ENCODE data around the gene BEND6. TPM values are rescaled to one million over a fixed set of nuclear protein-coding genes. Genes with fewer than 3 reads are reported as not detected.

Gene BEND6
- polyA plus RNA-seq, 1 of the 3 experiments (the other 2 are of a cell fraction), result 6.9 TPM

DNA sequence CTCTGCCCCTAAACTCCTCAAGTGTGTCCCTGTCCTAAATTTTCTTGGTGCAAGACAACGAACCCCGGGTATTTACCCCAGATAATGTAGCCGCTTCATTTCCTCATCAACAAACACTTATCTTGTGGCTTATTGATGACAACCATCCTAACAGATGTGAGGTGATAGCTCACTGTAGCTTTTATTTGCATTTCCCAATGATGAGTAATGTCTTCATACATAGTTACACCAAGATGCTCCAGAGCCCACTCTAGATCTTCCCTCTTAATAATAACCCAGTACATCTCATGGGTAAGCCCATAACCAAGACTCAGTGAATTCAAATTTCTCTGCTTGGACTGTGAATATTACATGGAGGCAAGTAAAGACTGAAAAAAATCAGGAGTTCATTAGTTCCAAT, 48.2 kb upstream of the BEND6 start:
- no peak overlapping the region for H3K4me3 ChIP-seq (ENCODE audit: low read depth in 2 of 2, low read length in 1 of 2)
- H3K27me3 ChIP-seq (ENCODE audit: insufficient read depth), result no peaks in the 10 kb centered on the region
- no peak overlapping the region for H3K27ac ChIP-seq (ENCODE audit: low read depth in 2 of 2, low read length in 1 of 2)
- WGBS (ENCODE audit: low lambda C conversion rate), result 91% methylated on average over 3 of the region's 3 CpGs
- no peak overlapping the region for H3K9ac ChIP-seq
- H3K36me3 ChIP-seq (replicated peaks in 1 of 2; ENCODE audit: control insufficient read depth in 1 of 2, insufficient read depth in 2 of 2, low read length in 1 of 2), result peaks cover 0 to 4% of the 10 kb centered on the region in 2 experiments
- no peaks in the 10 kb centered on the region for H4K20me1 ChIP-seq (ENCODE audit: insufficient read depth)
- no peaks in the 10 kb centered on the region for H3K9me3 ChIP-seq
- CTCF ChIA-PET, result interaction anchor here (0.9 to 3.4 kb wide), 3 partner anchors 49 to 130 kb away, joined by 3 to 18 read pairs (median 12); partner anchors contain the start of gene BEND6
- H3K4me2 ChIP-seq, result no peak overlapping the region
- peaks cover 20% of the 10 kb centered on the region for H3K79me2 ChIP-seq (ENCODE audit: insufficient read depth)
- DNase-seq, result no peak
- TF ChIP-seq, protein P1, sequence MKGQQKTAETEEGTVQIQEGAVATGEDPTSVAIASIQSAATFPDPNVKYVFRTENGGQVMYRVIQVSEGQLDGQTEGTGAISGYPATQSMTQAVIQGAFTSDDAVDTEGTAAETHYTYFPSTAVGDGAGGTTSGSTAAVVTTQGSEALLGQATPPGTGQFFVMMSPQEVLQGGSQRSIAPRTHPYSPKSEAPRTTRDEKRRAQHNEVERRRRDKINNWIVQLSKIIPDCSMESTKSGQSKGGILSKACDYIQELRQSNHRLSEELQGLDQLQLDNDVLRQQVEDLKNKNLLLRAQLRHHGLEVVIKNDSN (IDR thresholded peaks at IDR 0.05; ENCODE audit: borderline replicate concordance, low read depth), result no peak
- TF ChIP-seq TAF1 (IDR thresholded peaks at IDR 0.05; ENCODE audit: borderline replicate concordance, low read depth, low read length), result no peak
- peak; percentile 9; the same call in 1 of the 2 replicates for TF ChIP-seq TCF12 (IDR thresholded peaks at IDR 0.05)
- TF ChIP-seq SMC3 (IDR thresholded peaks at IDR 0.05; ENCODE audit: low read depth, low read length), result no peak
- H3F3A ChIP-seq (replicated peaks; ENCODE audit: insufficient read depth), result peaks cover 8% of the 10 kb centered on the region
- no peak overlapping the region for H2AFZ ChIP-seq (ENCODE audit: low read depth)
- no peaks in the 10 kb centered on the region for H3K9me2 ChIP-seq
- peaks cover 0 to 10% of the 10 kb centered on the region in 2 experiments; a peak in 2 of 4 replicates for H3K4me1 ChIP-seq (ENCODE audit: control insufficient read depth in 1 of 2, insufficient read depth in 2 of 2, low read depth in 1 of 2, low read length in 1 of 2)
- POLR2A ChIA-PET, result no interaction called here

DNA sequence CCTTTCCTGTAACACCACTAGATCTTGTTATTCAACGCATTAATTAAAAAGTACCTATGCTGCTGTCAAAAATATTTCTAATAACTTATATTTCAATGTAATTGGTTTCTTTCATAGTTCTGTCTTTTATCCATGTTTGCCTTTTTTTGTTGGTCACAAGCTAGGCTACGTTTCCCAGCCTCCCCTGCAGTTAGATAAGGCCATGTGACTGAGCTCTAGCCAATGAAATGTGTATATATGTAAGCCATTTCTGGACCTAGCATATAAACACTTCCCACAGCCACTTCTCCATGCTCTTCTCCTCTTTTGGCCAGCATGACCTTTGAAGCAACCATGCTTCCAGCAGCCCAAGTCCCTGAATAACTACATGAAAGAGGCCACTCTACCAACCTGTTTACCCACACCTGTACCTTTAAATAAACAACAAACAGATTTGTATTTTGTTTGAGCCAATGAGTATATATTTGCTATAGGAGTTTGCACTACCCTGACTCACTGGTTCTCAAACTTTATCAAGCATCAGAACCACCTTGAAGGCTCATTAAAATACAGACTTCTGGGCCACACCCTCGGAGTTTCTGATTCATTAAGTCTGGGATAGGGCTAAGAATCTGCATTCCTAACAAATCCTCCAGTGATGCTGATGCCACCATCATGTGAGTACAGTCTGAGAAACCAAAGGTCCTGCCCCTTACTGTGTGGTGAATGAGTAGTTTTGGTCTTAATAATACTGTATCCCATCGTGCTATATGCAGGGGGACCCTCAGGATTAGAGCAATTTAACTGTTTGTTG, 45.6 kb upstream of the BEND6 start:
- H3F3A ChIP-seq (replicated peaks; ENCODE audit: insufficient read depth), result peaks cover 12% of the 10 kb centered on the region
- no peak overlapping the region for H3K4me3 ChIP-seq (ENCODE audit: low read depth in 2 of 2, low read length in 1 of 2)
- H3K9ac ChIP-seq, result no peak overlapping the region
- no peak overlapping the region for H3K4me2 ChIP-seq
- no peak overlapping the region for H2AFZ ChIP-seq (ENCODE audit: low read depth)
- POLR2A ChIA-PET, result no interaction called here
- CTCF ChIA-PET, result interaction anchor here (3.4 kb wide), 1 partner anchor 46 kb away, joined by 18 read pairs; the partner anchor contains the start of gene BEND6
- no peaks in the 10 kb centered on the region for H3K27me3 ChIP-seq (ENCODE audit: insufficient read depth)
- H4K20me1 ChIP-seq (ENCODE audit: insufficient read depth), result no peaks in the 10 kb centered on the region
- no peak for DNase-seq
- peaks cover 33% of the 10 kb centered on the region for H3K79me2 ChIP-seq (ENCODE audit: insufficient read depth)
- no peak overlapping the region for H3K27ac ChIP-seq (ENCODE audit: low read depth in 2 of 2, low read length in 1 of 2)
- peaks cover 5 to 14% of the 10 kb centered on the region in 2 experiments; a peak in 3 of 4 replicates for H3K4me1 ChIP-seq (ENCODE audit: control insufficient read depth in 1 of 2, insufficient read depth in 2 of 2, low read depth in 1 of 2, low read length in 1 of 2)
- TF ChIP-seq, protein P1 (IDR thresholded peaks at IDR 0.05; ENCODE audit: borderline replicate concordance, low read depth), result peak; percentile 34; the same call in 1 of the 2 replicates
- no peak for TF ChIP-seq RFX5 (IDR thresholded peaks at IDR 0.05; ENCODE audit: low read length)
- no peak for TF ChIP-seq FOXJ3 (CRISPR knock-in tag; IDR thresholded peaks at IDR 0.05)
- TF ChIP-seq MEF2A (IDR thresholded peaks at IDR 0.05; ENCODE audit: borderline replicate concordance, low read depth), result no peak
- no peaks in the 10 kb centered on the region for H3K9me3 ChIP-seq
- H3K36me3 ChIP-seq (replicated peaks in 1 of 2; ENCODE audit: control insufficient read depth in 1 of 2, insufficient read depth in 2 of 2, low read length in 1 of 2), result peaks cover 0 to 4% of the 10 kb centered on the region in 2 experiments
- no peaks in the 10 kb centered on the region for H3K9me2 ChIP-seq
- WGBS (ENCODE audit: low lambda C conversion rate), result 85% methylated on average over 4 of the region's 4 CpGs
